H1 (cell line): ENCODE measurements around the gene MPP3. TPM values are rescaled to one million over a fixed set of nuclear protein-coding genes. Genes with fewer than 3 reads are reported as not detected.

Experiments used
- CTCF ChIA-PET: fragments of 300-600 bp; sonication (Branson Sonifier 250); formaldehyde crosslinking; loops from one replicate; lab custom pipeline; 2021; ENCODE audit not compliant: partially characterized antibody; lab: Charles Lee
- POLR2A ChIA-PET: fragments of 300-600 bp; sonication (Branson Sonifier 250); formaldehyde crosslinking; loops from one replicate; lab custom pipeline; 2021; ENCODE audit warnings: inconsistent platforms; ENCODE audit not compliant: partially characterized antibody; lab: Charles Lee
- DNase-seq, 2 experiments: peaks; one replicate each; pipeline versions ENCODE4 v3.0.0 to v3.0.0-alpha.2; 2010 to 2022; ENCODE audit warnings: low spot score in 2 of 2, low read depth in 1 of 2, mixed read lengths in 1 of 2
- FAIRE-seq: peaks from 2 replicates; lab custom pipeline; 2011; peaks lifted over from hg19 to GRCh38; lab: Jason Lieb, UNC
- H2AFZ ChIP-seq: 2 replicates; pipeline ENCODE4 v1.8.1; 2012; ENCODE audit warnings: low read length, inconsistent platforms
- H2AK5ac ChIP-seq: 2 replicates; pipeline ENCODE4 v1.6.1; 2013; ENCODE audit warnings: low read depth, low read length
- H2BK120ac ChIP-seq: replicated peaks from 2 replicates; pipeline ENCODE3; 2013; ENCODE audit warnings: low read depth, low read length, inconsistent platforms
- H2BK12ac ChIP-seq: 2 replicates; pipeline ENCODE4 v1.6.1; 2013; ENCODE audit warnings: low read depth, low read length
- H2BK15ac ChIP-seq: 2 replicates; pipeline ENCODE4 v1.6.1; 2013; ENCODE audit warnings: low read length
- H2BK20ac ChIP-seq: 2 replicates; pipeline ENCODE4 v1.6.1; 2013; ENCODE audit warnings: low read length
- H2BK5ac ChIP-seq: 2 replicates; pipeline ENCODE4 v1.6.1; 2013; ENCODE audit warnings: low read depth, low read length
- H3K14ac ChIP-seq: 2 replicates; pipeline ENCODE4 v1.6.1; 2013; ENCODE audit warnings: inconsistent platforms; ENCODE audit not compliant: insufficient read length
- H3K18ac ChIP-seq: 2 replicates; pipeline ENCODE4 v1.6.1; 2013; ENCODE audit warnings: low read length; ENCODE audit errors: extremely low read depth
- H3K23ac ChIP-seq: 2 replicates; pipeline ENCODE4 v1.6.1; 2013; ENCODE audit warnings: inconsistent platforms; ENCODE audit not compliant: insufficient read length
- H3K23me2 ChIP-seq: 2 replicates; pipeline ENCODE4 v1.6.1; 2013; ENCODE audit warnings: low read depth, low read length
- H3K27ac ChIP-seq: 2 replicates; pipeline ENCODE4 v1.6.1; 2011; ENCODE audit warnings: low read depth, low read length, inconsistent platforms
- H3K27me3 ChIP-seq, 4 experiments: replicated peaks in 1 of 4; 1 replicate in 1 of 4; 2 replicates in 3 of 4; pipeline versions ENCODE4 v1.6.1 to v1.8.1; 2011 to 2013; ENCODE audit warnings: low read length in 3 of 4, mild to moderate bottlenecking in 3 of 4, inconsistent platforms in 2 of 4, mixed read lengths in 2 of 4, moderate library complexity in 1 of 4; ENCODE audit not compliant: control insufficient read depth in 3 of 4, insufficient read depth in 3 of 4; ENCODE audit errors: extremely low read depth in 1 of 4
- H3K36me3 ChIP-seq, 4 experiments: 2 replicates each; pipeline versions ENCODE4 v1.6.1 to v1.8.1; 2011 to 2013; ENCODE audit warnings: mild to moderate bottlenecking in 4 of 4, low read length in 3 of 4, moderate library complexity in 2 of 4, control low read depth in 1 of 4, inconsistent platforms in 1 of 4; ENCODE audit not compliant: insufficient read depth in 4 of 4, control insufficient read depth in 2 of 4
- H3K4ac ChIP-seq: replicated peaks from 2 replicates; pipeline ENCODE3; 2013; ENCODE audit warnings: low read length, low read depth, mixed read lengths, inconsistent platforms; ENCODE audit not compliant: insufficient read length
- H3K4me1 ChIP-seq, 4 experiments: replicated peaks in 1 of 4; 1 replicate in 1 of 4; 2 replicates in 3 of 4; pipeline versions ENCODE4 v1.6.1 to v1.8.1; 2011 to 2013; ENCODE audit warnings: low read length in 3 of 4, inconsistent platforms in 2 of 4, mixed read lengths in 1 of 4; ENCODE audit not compliant: insufficient read depth in 4 of 4, control insufficient read depth in 3 of 4
- H3K4me2 ChIP-seq, 2 experiments: 2 replicates each; pipeline versions ENCODE4 v1.6.1 to v1.8.1; 2011 to 2013; ENCODE audit warnings: low read depth in 2 of 2, low read length in 2 of 2, control low read depth in 1 of 2, inconsistent platforms in 1 of 2, mild to moderate bottlenecking in 1 of 2; ENCODE audit not compliant: insufficient read depth in 1 of 2
- H3K4me3 ChIP-seq, 4 experiments: fragments of 200-600, 300-600 bp in 1 of 4; sonication (generic), shearing (Covaris generic), sonication (Bioruptor Twin) in 1 of 4; 2 replicates each; pipeline versions ENCODE4 v1.5.1 to v1.8.1; 2011 to 2016; ENCODE audit warnings: low read length in 4 of 4, low read depth in 3 of 4, control low read depth in 2 of 4, inconsistent platforms in 2 of 4, mild to moderate bottlenecking in 2 of 4, mixed read lengths in 1 of 4, moderate library complexity in 1 of 4; ENCODE audit not compliant: insufficient read depth in 2 of 4; ENCODE audit errors: extremely low read depth in 1 of 4
- H3K56ac ChIP-seq: replicated peaks from 2 replicates; pipeline ENCODE3; 2013; ENCODE audit warnings: low read depth, mild to moderate bottlenecking, mixed read lengths, low read length, inconsistent platforms; ENCODE audit not compliant: insufficient read length
- H3K79me1 ChIP-seq: 2 replicates; pipeline ENCODE4 v1.6.1; 2013; ENCODE audit warnings: low read depth, low read length, control low read depth
- H3K79me2 ChIP-seq, 2 experiments: 2 replicates each; pipeline versions ENCODE4 v1.6.1 to v1.8.1; 2012 to 2013; ENCODE audit warnings: low read length in 2 of 2, mild to moderate bottlenecking in 2 of 2, inconsistent platforms in 1 of 2; ENCODE audit not compliant: insufficient read depth in 2 of 2, control insufficient read depth in 1 of 2
- H3K9ac ChIP-seq, 4 experiments: replicated peaks in 1 of 4; 1 replicate in 1 of 4; 2 replicates in 3 of 4; pipeline versions ENCODE4 v1.6.1 to v1.8.1; 2011 to 2013; ENCODE audit warnings: low read depth in 3 of 4, low read length in 3 of 4, control low read depth in 2 of 4, mild to moderate bottlenecking in 2 of 4, moderate library complexity in 2 of 4, inconsistent platforms in 1 of 4; ENCODE audit errors: extremely low read depth in 1 of 4
- H3K9me3 ChIP-seq, 2 experiments: 2 replicates each; pipeline versions ENCODE4 v1.6.1 to v1.8.1; 2012 to 2013; ENCODE audit warnings: mild to moderate bottlenecking in 2 of 2, moderate library complexity in 2 of 2, control low read depth in 1 of 2, inconsistent platforms in 1 of 2, low read depth in 1 of 2, low read length in 1 of 2, mixed read lengths in 1 of 2; ENCODE audit not compliant: insufficient read depth in 2 of 2
- H4K20me1 ChIP-seq, 2 experiments: replicated peaks in 1 of 2; 2 replicates each; pipeline versions ENCODE3 to v1.8.1; 2011 to 2013; ENCODE audit warnings: inconsistent platforms in 2 of 2, low read length in 2 of 2, mild to moderate bottlenecking in 1 of 2; ENCODE audit not compliant: insufficient read depth in 2 of 2, control insufficient read depth in 1 of 2
- H4K5ac ChIP-seq: 2 replicates; pipeline ENCODE4 v1.6.1; 2013; ENCODE audit warnings: low read length, low read depth, mixed read lengths, inconsistent platforms; ENCODE audit not compliant: insufficient read length
- H4K8ac ChIP-seq: 2 replicates; pipeline ENCODE4 v1.8.0; 2013; ENCODE audit warnings: mild to moderate bottlenecking, moderate library complexity, low read length, inconsistent platforms; ENCODE audit not compliant: insufficient read depth; ENCODE audit errors: extremely low read depth
- H4K91ac ChIP-seq: replicated peaks from 2 replicates; pipeline ENCODE3; 2013; ENCODE audit warnings: low read length, mixed read lengths, inconsistent platforms; ENCODE audit not compliant: insufficient read length
- EP300 ChIP-seq, 2 experiments: IDR thresholded peaks; 1 replicate in 1 of 2; 2 replicates in 1 of 2; pipeline ENCODE4 v1.6.1; 2011 to 2012; ENCODE audit warnings: low read depth in 2 of 2, low read length in 2 of 2, mild to moderate bottlenecking in 2 of 2, borderline replicate concordance in 1 of 2, inconsistent platforms in 1 of 2, moderate library complexity in 1 of 2
- GABPA ChIP-seq: IDR thresholded peaks from 2 replicates; pipeline ENCODE4 v1.6.1; 2011; ENCODE audit warnings: mild to moderate bottlenecking, low read length, moderate library complexity, borderline replicate concordance; ENCODE audit not compliant: insufficient read depth
- HDAC6 ChIP-seq: IDR thresholded peaks from one replicate; pipeline ENCODE4 v1.7.1; 2012; ENCODE audit warnings: low read depth, mild to moderate bottlenecking, inconsistent platforms, low read length, moderate library complexity
- POLR2AphosphoS5 ChIP-seq: IDR thresholded peaks from 2 replicates; pipeline ENCODE4 v1.6.1; 2011; ENCODE audit warnings: low read depth, low read length
- POU5F1 ChIP-seq: IDR thresholded peaks from 2 replicates; pipeline ENCODE4 v1.6.1; 2011; ENCODE audit warnings: low read depth, mild to moderate bottlenecking, low read length, moderate library complexity
- SP1 ChIP-seq: IDR thresholded peaks from 2 replicates; pipeline ENCODE4 v1.6.1; 2011; ENCODE audit warnings: low read depth, low read length
- SUZ12 ChIP-seq: fragments of 200-600 bp; sonication (generic); IDR thresholded peaks from 2 replicates; pipeline ENCODE4 v1.6.1; 2012; ENCODE audit warnings: mild to moderate bottlenecking, inconsistent platforms, low read length, moderate library complexity, mixed read lengths
- WGBS, 2 experiments: shearing (Covaris generic) in 1 of 2; methylation state at CpG; one replicate each; pipeline versions ENCODE4 v1.1.6 to v1.1.7; 2013 to 2015; ENCODE audit warnings: low lambda C conversion rate in 2 of 2, mixed read lengths in 2 of 2, inconsistent platforms in 1 of 2, low coverage in 1 of 2, missing lambda C conversion rate in 1 of 2; ENCODE audit not compliant: insufficient replicate concordance in 2 of 2, insufficient coverage in 1 of 2, insufficient read length in 1 of 2; ENCODE audit errors: extremely low coverage in 1 of 2, missing lambda C conversion rate in 1 of 2; 5-methylcytosine and 5-hydroxymethylcytosine counted together
- polyA plus RNA-seq, 7 experiments: library from polyadenylated mRNA; depleted of rRNA in 3 of 7; stranded (reverse) in 5 of 7; unstranded in 2 of 7; fragments of >200 nt in 5 of 7; fragments of 200-250 nt in 2 of 7; gene quantifications; 1 replicate in 5 of 7; 2 replicates in 1 of 7; 4 replicates in 1 of 7; pipeline versions ENCODE4 v1.2.1 to v1.2.3, GENCODE V29; 2011 to 2013; ENCODE audit warnings: missing spikeins in 2 of 7, mixed read lengths in 2 of 7
- total RNA-seq: library from RNA; stranded (reverse); fragmentation: NEBNext Ultra II Directional; extraction: Animal tissue kit (Norgen Biotek cat#: 25700); gene quantifications from 2 replicates; pipeline ENCODE4 v1.2.1, GENCODE V29; 2021
- TF ChIP-seq, protein P1 (sequence below): IDR thresholded peaks from 2 replicates; pipeline ENCODE4 v1.6.1; 2012; ENCODE audit warnings: low read length, inconsistent platforms

Gene MPP3
- total and polyA plus RNA-seq, 2 of the 8 experiments (the other 6 are each of a cell fraction or from before 2014, with no cell fraction given): 3.1 to 6.1 TPM

DNA sequence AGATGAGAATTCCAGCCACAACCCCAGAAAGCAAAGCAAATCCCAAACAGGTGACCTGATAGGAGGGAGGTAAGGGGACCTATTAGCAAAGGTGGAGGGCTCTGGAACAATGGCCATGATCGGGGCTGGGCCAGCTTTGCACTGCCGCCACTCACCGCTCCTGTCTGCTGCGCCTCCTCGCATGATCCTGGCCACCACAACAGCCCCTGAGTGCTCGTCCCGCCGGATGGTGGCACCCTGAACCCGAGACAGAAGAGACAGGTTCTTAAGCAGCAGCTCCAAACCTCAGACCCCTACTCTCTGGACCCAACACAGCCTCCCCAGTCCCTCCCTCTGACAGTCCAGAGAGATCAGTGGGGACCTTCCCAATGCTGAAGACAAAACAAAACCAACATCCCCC lies 5.3 kb downstream of the MPP3 start:
- no peak overlapping the region; the same call in 1 of the 2 replicates for H3K27ac ChIP-seq
- FAIRE-seq: no peak
- POLR2A ChIA-PET: interaction anchor here (0.8 to 1.5 kb wide), 2 partner anchors 9 to 24 kb away, joined by 3 to 4 read pairs; no protein-coding TSS in a partner anchor
- no peak overlapping the region for H2AFZ ChIP-seq
- no peak overlapping the region for H4K8ac ChIP-seq
- peaks cover 0 to 8% (median 0%) of the 10 kb centered on the region in 4 experiments; a peak in 3 of 8 replicates for H3K36me3 ChIP-seq
- H3K4me3 ChIP-seq: no peak overlapping the region
- no peak overlapping the region for H2BK5ac ChIP-seq
- H2BK12ac ChIP-seq: no peak overlapping the region
- H2BK15ac ChIP-seq: no peak overlapping the region
- H4K91ac ChIP-seq: no peak overlapping the region
- peaks cover 0 to 4% (median 0%) of the 10 kb centered on the region in 4 experiments; a peak in 2 of 7 replicates for H3K27me3 ChIP-seq
- no peak overlapping the region for H2AK5ac ChIP-seq
- H3K23me2 ChIP-seq: peaks cover 4% of the 10 kb centered on the region; the same call in 1 of the 2 replicates
- H3K14ac ChIP-seq: no peak overlapping the region
- H3K4me2 ChIP-seq: no peak overlapping the region
- H3K9me3 ChIP-seq: no peaks in the 10 kb centered on the region
- H2BK20ac ChIP-seq: no peak overlapping the region
- no peak overlapping the region for H3K56ac ChIP-seq
- H3K4ac ChIP-seq: no peak overlapping the region
- H3K4me1 ChIP-seq: peaks cover 0 to 8% (median 4%) of the 10 kb centered on the region in 4 experiments; a peak in 4 of 7 replicates
- peaks cover 0 to 2% of the 10 kb centered on the region in 2 experiments for H4K20me1 ChIP-seq
- DNase-seq: no peak
- H3K23ac ChIP-seq: no peak overlapping the region
- TF ChIP-seq POLR2AphosphoS5 (no peak), POU5F1 (no peak), HDAC6 (no peak), SP1 (no peak), SUZ12 (no peak), EP300 (IDR thresholded peaks at IDR 0.05; ENCODE audit: borderline replicate concordance in 1 of 2, low read depth in 2 of 2, low read length in 2 of 2) (no peak), GABPA (no peak)
- TF ChIP-seq, protein P1, sequence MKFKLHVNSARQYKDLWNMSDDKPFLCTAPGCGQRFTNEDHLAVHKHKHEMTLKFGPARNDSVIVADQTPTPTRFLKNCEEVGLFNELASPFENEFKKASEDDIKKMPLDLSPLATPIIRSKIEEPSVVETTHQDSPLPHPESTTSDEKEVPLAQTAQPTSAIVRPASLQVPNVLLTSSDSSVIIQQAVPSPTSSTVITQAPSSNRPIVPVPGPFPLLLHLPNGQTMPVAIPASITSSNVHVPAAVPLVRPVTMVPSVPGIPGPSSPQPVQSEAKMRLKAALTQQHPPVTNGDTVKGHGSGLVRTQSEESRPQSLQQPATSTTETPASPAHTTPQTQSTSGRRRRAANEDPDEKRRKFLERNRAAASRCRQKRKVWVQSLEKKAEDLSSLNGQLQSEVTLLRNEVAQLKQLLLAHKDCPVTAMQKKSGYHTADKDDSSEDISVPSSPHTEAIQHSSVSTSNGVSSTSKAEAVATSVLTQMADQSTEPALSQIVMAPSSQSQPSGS: no peak
- WGBS, 2 experiments: 83% methylated on average over 9 of the region's 9 CpGs; no CpG with 5 or more reads in 1 of the 2 experiments
- no peaks in the 10 kb centered on the region for H3K79me2 ChIP-seq
- CTCF ChIA-PET: interaction anchor here (0.6 to 3.3 kb wide), 6 partner anchors 11 to 1665 kb away, joined by 3 to 16 read pairs (median 4); partner anchors contain the start of gene CD300LG
- no peaks in the 10 kb centered on the region for H3K79me1 ChIP-seq
- H3K9ac ChIP-seq: no peak overlapping the region
- H4K5ac ChIP-seq: no peak overlapping the region
- H2BK120ac ChIP-seq: no peak overlapping the region
- no peak overlapping the region for H3K18ac ChIP-seq
